Epithelial cell of esophagus (primary cell): ENCODE results near the gene ZFYVE1.

ENCODE experiments used
- DNase-seq: peaks from one replicate; pipeline ENCODE4 v3.0.0; 2010; ENCODE audit warnings: low read depth
- H3K4me3 ChIP-seq: 2 replicates; pipeline ENCODE4 v1.5.1; 2011; ENCODE audit warnings: mild to moderate bottlenecking, low read length, control low read depth
- CTCF ChIP-seq: IDR thresholded peaks from 2 replicates; pipeline ENCODE4 v1.5.1; 2011; ENCODE audit warnings: low read depth, mild to moderate bottlenecking, low read length, control low read depth, inconsistent platforms; ENCODE audit not compliant: insufficient read depth; ENCODE audit errors: missing control alignments

Gene ZFYVE1

GRCh38 chr14:73003681-73004080 is 23.2 kb downstream of the ZFYVE1 start:
- TF ChIP-seq CTCF = no peak
- H3K4me3 ChIP-seq = no peak overlapping the region
- no peak for DNase-seq

GRCh38 chr14:73000073-73000472 is 26.8 kb downstream of the ZFYVE1 start:
- no peak for TF ChIP-seq CTCF
- no peak overlapping the region for H3K4me3 ChIP-seq
- DNase-seq = no peak

- DNase-seq = no peak
Measured at GRCh38 chr14:72999316-72999715, 27.6 kb downstream of the ZFYVE1 start.

GRCh38 chr14:72998252-72998903 is 28.5 kb downstream of the ZFYVE1 start:
- TF ChIP-seq CTCF = no peak
- no peak overlapping the region for H3K4me3 ChIP-seq

More at GRCh38 chr14:72999316-72999715, 27.6 kb downstream of the ZFYVE1 start:
- no peak overlapping the region for H3K4me3 ChIP-seq
- TF ChIP-seq CTCF = no peak

GRCh38 chr14:72996916-72997315 is 30.0 kb downstream of the ZFYVE1 start:
- TF ChIP-seq CTCF = no peak
- H3K4me3 ChIP-seq = no peak overlapping the region
- DNase-seq = no peak

More at GRCh38 chr14:72998252-72998903, 28.5 kb downstream of the ZFYVE1 start:
- no peak for DNase-seq

GRCh38 chr14:72990171-72990570 is 36.7 kb downstream of the ZFYVE1 start:
- H3K4me3 ChIP-seq = no peak overlapping the region
- no peak for TF ChIP-seq CTCF
- no peak for DNase-seq

- no peak for DNase-seq
- TF ChIP-seq CTCF = no peak
- no peak overlapping the region for H3K4me3 ChIP-seq
Measured at GRCh38 chr14:72986857-72987256, 40.0 kb downstream of the ZFYVE1 start.
